ENCODE results near the gene MAOB.

The MAOB gene

GRCh38 chrX:43813319-43813718 is 68.9 kb downstream of the MAOB start:
- TF ChIP-seq CTCF (IDR thresholded peaks at IDR 0.05; ENCODE audit: extremely low read depth, missing control alignments): no peak
- no peak for DNase-seq (ENCODE audit: low spot score)

- TF ChIP-seq CTCF (IDR thresholded peaks at IDR 0.05; ENCODE audit: extremely low read depth, missing control alignments): no peak
- DNase-seq (ENCODE audit: low spot score): no peak
Observed at GRCh38 chrX:43809463-43809862, 72.8 kb downstream of the MAOB start.

GRCh38 chrX:43808231-43808630 is 74.0 kb downstream of the MAOB start:
- no peak for DNase-seq (ENCODE audit: low spot score)
- no peak for TF ChIP-seq CTCF (IDR thresholded peaks at IDR 0.05; ENCODE audit: extremely low read depth, missing control alignments)

GRCh38 chrX:43805579-43805978 is 76.7 kb downstream of the MAOB start:
- no peak for TF ChIP-seq CTCF (IDR thresholded peaks at IDR 0.05; ENCODE audit: extremely low read depth, missing control alignments)
- no peak for DNase-seq (ENCODE audit: low spot score)

GRCh38 chrX:43804021-43804420 is 78.2 kb downstream of the MAOB start:
- no peak for DNase-seq (ENCODE audit: low spot score)
- TF ChIP-seq CTCF (IDR thresholded peaks at IDR 0.05; ENCODE audit: extremely low read depth, missing control alignments): no peak

- no peak for DNase-seq (ENCODE audit: low spot score)
- no peak for TF ChIP-seq CTCF (IDR thresholded peaks at IDR 0.05; ENCODE audit: extremely low read depth, missing control alignments)
Observed at GRCh38 chrX:43785930-43786591, 96.2 kb downstream of the MAOB start.

- TF ChIP-seq CTCF (IDR thresholded peaks at IDR 0.05; ENCODE audit: extremely low read depth, missing control alignments): no peak
- DNase-seq (ENCODE audit: low spot score): no peak
Observed at GRCh38 chrX:43758044-43758443, 124.2 kb downstream of the MAOB start.
